H9 (cell line): ENCODE measurements around the gene ERICH4. TPM values are rescaled to one million over a fixed set of nuclear protein-coding genes. Genes with fewer than 3 reads are reported as not detected.
"Not testable (repeated sequence)": the region's sequence is repeated elsewhere in the genome, so short reads cannot be mapped to it uniquely, and the experiment has no call there.

ENCODE experiments used
- DNase-seq: peaks from one replicate; pipeline ENCODE4 v3.0.0-alpha.2; 2017
- H2AFZ ChIP-seq: one replicate; pipeline ENCODE4 v1.6.1; 2013; ENCODE audit warnings: mild to moderate bottlenecking, low read length, control low read depth, moderate library complexity
- H2AK5ac ChIP-seq: 2 replicates; pipeline ENCODE4 v1.6.1; 2013; ENCODE audit warnings: low read length, control low read depth, mixed read lengths; ENCODE audit not compliant: insufficient read length
- H2BK120ac ChIP-seq: one replicate; pipeline ENCODE4 v1.6.1; 2013; ENCODE audit warnings: low read depth, mild to moderate bottlenecking, low read length, control low read depth, inconsistent platforms; ENCODE audit not compliant: poor library complexity, severe bottlenecking
- H2BK12ac ChIP-seq: 2 replicates; pipeline ENCODE4 v1.6.1; 2013; ENCODE audit warnings: low read length, control low read depth, mixed read lengths, low read depth; ENCODE audit not compliant: insufficient read length
- H2BK15ac ChIP-seq: 2 replicates; pipeline ENCODE4 v1.6.1; 2013; ENCODE audit warnings: low read depth, low read length, control low read depth
- H2BK20ac ChIP-seq: one replicate; pipeline ENCODE4 v1.6.1; 2013; ENCODE audit warnings: low read depth, mild to moderate bottlenecking, low read length, control low read depth, inconsistent platforms; ENCODE audit not compliant: poor library complexity, severe bottlenecking
- H2BK5ac ChIP-seq: 2 replicates; pipeline ENCODE4 v1.6.1; 2013; ENCODE audit warnings: low read length, control low read depth, mixed read lengths; ENCODE audit not compliant: insufficient read length
- H3K14ac ChIP-seq: 2 replicates; pipeline ENCODE4 v1.6.1; 2013; ENCODE audit warnings: low read length, control low read depth; ENCODE audit not compliant: insufficient read depth
- H3K18ac ChIP-seq: 2 replicates; pipeline ENCODE4 v1.6.1; 2013; ENCODE audit warnings: low read depth, mild to moderate bottlenecking, mixed read lengths, low read length, control low read depth; ENCODE audit not compliant: insufficient read length
- H3K23ac ChIP-seq: 2 replicates; pipeline ENCODE4 v1.6.1; 2013; ENCODE audit warnings: low read length, control low read depth, mixed read lengths, low read depth; ENCODE audit not compliant: insufficient read length
- H3K23me2 ChIP-seq: 2 replicates; pipeline ENCODE4 v1.6.1; 2013; ENCODE audit warnings: low read depth, mild to moderate bottlenecking, mixed read lengths, low read length, control low read depth; ENCODE audit not compliant: insufficient read length, poor library complexity, severe bottlenecking
- H3K27ac ChIP-seq: 2 replicates; pipeline ENCODE4 v1.5.1; 2013; ENCODE audit warnings: low read length, control low read depth, mixed read lengths, low read depth; ENCODE audit not compliant: insufficient read length
- H3K27me3 ChIP-seq: 2 replicates; pipeline ENCODE4 v1.6.1; 2013; ENCODE audit warnings: low read length, control low read depth, inconsistent platforms; ENCODE audit not compliant: insufficient read depth
- H3K4ac ChIP-seq: 2 replicates; pipeline ENCODE4 v1.6.1; 2013; ENCODE audit warnings: low read depth, mild to moderate bottlenecking, control low read depth, inconsistent platforms, low read length, moderate library complexity
- H3K4me1 ChIP-seq: 2 replicates; pipeline ENCODE4 v1.6.1; 2013; ENCODE audit warnings: low read length, control low read depth, inconsistent platforms; ENCODE audit not compliant: insufficient read depth
- H3K4me2 ChIP-seq: 2 replicates; pipeline ENCODE4 v1.6.1; 2013; ENCODE audit warnings: low read length, control low read depth, mixed read lengths; ENCODE audit not compliant: insufficient read length, insufficient read depth
- H3K56ac ChIP-seq: 2 replicates; pipeline ENCODE4 v1.6.1; 2013; ENCODE audit warnings: low read depth, mild to moderate bottlenecking, mixed read lengths, low read length, control low read depth; ENCODE audit not compliant: insufficient read length
- H3K79me1 ChIP-seq: 2 replicates; pipeline ENCODE4 v1.6.1; 2013; ENCODE audit warnings: low read depth, mild to moderate bottlenecking, moderate library complexity, low read length, control low read depth, inconsistent platforms; ENCODE audit not compliant: insufficient read depth, poor library complexity, severe bottlenecking
- H3K79me2 ChIP-seq: 2 replicates; pipeline ENCODE4 v1.6.1; 2013; ENCODE audit warnings: low read length, control low read depth, inconsistent platforms; ENCODE audit not compliant: insufficient read depth
- H3K9ac ChIP-seq: 2 replicates; pipeline ENCODE4 v1.6.1; 2013; ENCODE audit warnings: low read length, control low read depth, mixed read lengths; ENCODE audit not compliant: insufficient read length; ENCODE audit errors: extremely low read depth
- H3K9me3 ChIP-seq: one replicate; pipeline ENCODE4 v1.6.1; 2013; ENCODE audit warnings: low read depth, low read length, inconsistent platforms; ENCODE audit not compliant: control insufficient read depth
- H3T11ph ChIP-seq: one replicate; pipeline ENCODE4 v1.6.1; 2013; ENCODE audit warnings: mild to moderate bottlenecking, low read length, control low read depth, inconsistent platforms
- H4K20me1 ChIP-seq: one replicate; pipeline ENCODE4 v1.6.1; 2013; ENCODE audit not compliant: control insufficient read depth, insufficient read length, insufficient read depth
- H4K5ac ChIP-seq: 2 replicates; pipeline ENCODE4 v1.6.1; 2013; ENCODE audit warnings: low read depth, mild to moderate bottlenecking, mixed read lengths, low read length, control low read depth; ENCODE audit not compliant: insufficient read length
- H4K8ac ChIP-seq: replicated peaks from 2 replicates; pipeline ENCODE4 v1.6.1; 2013; ENCODE audit warnings: low read length, control low read depth, mixed read lengths, low read depth; ENCODE audit not compliant: insufficient read length
- H4K91ac ChIP-seq: 2 replicates; pipeline ENCODE4 v1.6.1; 2013; ENCODE audit warnings: low read depth, mild to moderate bottlenecking, moderate library complexity, mixed read lengths, low read length, control low read depth; ENCODE audit not compliant: insufficient read length
- H3K27ac Mint-ChIP-seq, 3 experiments: 2 replicates in 2 of 3; 3 replicates in 1 of 3; pipeline ENCODE4 v1.8.0; 2020 to 2021; ENCODE audit warnings: mixed read lengths in 3 of 3, mild to moderate bottlenecking in 1 of 3, moderate library complexity in 1 of 3
- H3K27me3 Mint-ChIP-seq: 2 replicates; pipeline ENCODE4 v1.8.0; 2021; ENCODE audit warnings: low read depth, mild to moderate bottlenecking, moderate library complexity, mixed read lengths
- H3K36me3 Mint-ChIP-seq, 3 experiments: 2 replicates in 2 of 3; 3 replicates in 1 of 3; pipeline ENCODE4 v1.8.0; 2020 to 2021; ENCODE audit warnings: low read depth in 3 of 3, mixed read lengths in 3 of 3; ENCODE audit not compliant: insufficient read depth in 1 of 3
- H3K4me1 Mint-ChIP-seq, 2 experiments: 2 replicates each; pipeline ENCODE4 v1.8.0; 2020; ENCODE audit warnings: mixed read lengths in 2 of 2
- H3K4me3 Mint-ChIP-seq, 2 experiments: 2 replicates in 1 of 2; 3 replicates in 1 of 2; pipeline ENCODE4 v1.8.0; 2020 to 2021; ENCODE audit warnings: mild to moderate bottlenecking in 2 of 2, mixed read lengths in 2 of 2, moderate library complexity in 1 of 2
- H3K9me3 Mint-ChIP-seq, 2 experiments: 2 replicates in 1 of 2; 3 replicates in 1 of 2; pipeline ENCODE4 v1.8.0; 2020; ENCODE audit warnings: mild to moderate bottlenecking in 2 of 2, mixed read lengths in 2 of 2, moderate library complexity in 1 of 2
- CTCF ChIP-seq: fragments of 200-600 bp; sonication (generic); conservative IDR thresholded peaks from 3 replicates; pipeline ENCODE4 v1.8.0; 2021; ENCODE audit warnings: antibody characterized with exemption, mild to moderate bottlenecking
- WGBS: extraction: QIAGEN DNeasy Blood & Tissue Kit; methylation state at CpG from one replicate; pipeline ENCODE4 v1.1.7; 2013; ENCODE audit warnings: missing lambda C conversion rate, low lambda C conversion rate, mixed read lengths; ENCODE audit not compliant: insufficient read length; ENCODE audit errors: extremely low coverage; 5-methylcytosine and 5-hydroxymethylcytosine counted together
- total RNA-seq: library from RNA; stranded (reverse); gene quantifications from 2 replicates; pipeline ENCODE4 v1.2.1, GENCODE V29; 2021

ERICH4 gene
- total RNA-seq, 1 experiment from 2014 or later: not detected

GRCh38 chr19:41434450-41434849 lies 8.5 kb upstream of the ERICH4 start:
- no peaks in the 10 kb centered on the region for H3K27me3 Mint-ChIP-seq
- Histone ChIP-seq H2BK12ac (no peak overlapping the region), H4K5ac (no peak overlapping the region), H3K27ac (no peak overlapping the region), H3K79me1 (peaks cover 3% of the 10 kb centered on the region), H3K23ac (no peak overlapping the region), H3K23me2 (no peaks in the 10 kb centered on the region), H3K4me1 (no peaks in the 10 kb centered on the region), H3K56ac (no peak overlapping the region), H2BK15ac (no peak overlapping the region), H3T11ph (no peak overlapping the region), H2BK120ac (no peak overlapping the region), H3K27me3 (no peaks in the 10 kb centered on the region), H4K91ac (no peak overlapping the region), H3K4ac (no peak overlapping the region), H4K20me1 (no peaks in the 10 kb centered on the region), H3K79me2 (no peaks in the 10 kb centered on the region), H4K8ac (no peak overlapping the region), H3K14ac (no peak overlapping the region), H3K18ac (no peak overlapping the region), H2BK5ac (no peak overlapping the region), H2AFZ (no peak overlapping the region), H2BK20ac (no peak overlapping the region), H3K4me2 (no peak overlapping the region), H3K9ac (no peak overlapping the region), H2AK5ac (no peak overlapping the region), H3K9me3 (no peaks in the 10 kb centered on the region)
- H3K36me3 Mint-ChIP-seq: peaks cover 20 to 38% (median 37%) of the 10 kb centered on the region in 3 experiments
- WGBS: no CpG with 5 or more reads among the region's 5 CpGs
- H3K27ac Mint-ChIP-seq: no peak overlapping the region; a peak in 1 of 7 replicates
- H3K4me1 Mint-ChIP-seq: 0 out of 4 replicates have a peak, but pooled peaks cover 0 to 4% of the 10 kb centered on the region in 2 experiments
- no peak for TF ChIP-seq CTCF
- H3K4me3 Mint-ChIP-seq: no peak overlapping the region
- DNase-seq: no peak
- H3K9me3 Mint-ChIP-seq: no peaks in the 10 kb centered on the region

GRCh38 chr19:41435376-41435775 lies 7.6 kb upstream of the ERICH4 start:
- not testable (repeated sequence) for H2AFZ ChIP-seq, H3K4me3 Mint-ChIP-seq, H3K9ac ChIP-seq, H2BK12ac ChIP-seq, H4K8ac ChIP-seq, H3K4me2 ChIP-seq, H2AK5ac ChIP-seq, H2BK15ac ChIP-seq, H3K27ac ChIP-seq, H3K27ac Mint-ChIP-seq, H3K56ac ChIP-seq, H3T11ph ChIP-seq, H3K4me1 ChIP-seq, H4K91ac ChIP-seq, H3K27me3 Mint-ChIP-seq, H2BK120ac ChIP-seq, H3K18ac ChIP-seq, H3K23me2 ChIP-seq, H3K14ac ChIP-seq, H4K20me1 ChIP-seq, H2BK20ac ChIP-seq, DNase-seq, H2BK5ac ChIP-seq, H3K4ac ChIP-seq, H3K4me1 Mint-ChIP-seq, H3K23ac ChIP-seq, H3K79me2 ChIP-seq, H3K79me1 ChIP-seq, H3K9me3 Mint-ChIP-seq, H3K27me3 ChIP-seq, H3K9me3 ChIP-seq, H4K5ac ChIP-seq
- H3K36me3 Mint-ChIP-seq: peaks cover 20 to 38% (median 37%) of the 10 kb centered on the region in 3 experiments
- no CpG with 5 or more reads among the region's 11 CpGs for WGBS
